Activated naive CD8-positive, alpha-beta T cell treated with anti-CD3 and anti-CD28 coated beads, Interleukin-2, amount 50 U/mL, for 16 hours (primary cell): ENCODE measurements around the gene TTC7B.

Experiments used
- DNase-seq: peaks from one replicate; pipeline ENCODE4 v3.0.0-alpha.2; 2020; ENCODE audit warnings: low read depth, low spot score

Gene TTC7B

GRCh38 chr14:90511795-90512328 lies 304.4 kb downstream of the TTC7B start:
- DNase-seq: no peak

GRCh38 chr14:90511252-90511651 lies 305.0 kb downstream of the TTC7B start:
- DNase-seq: no peak

DNA sequence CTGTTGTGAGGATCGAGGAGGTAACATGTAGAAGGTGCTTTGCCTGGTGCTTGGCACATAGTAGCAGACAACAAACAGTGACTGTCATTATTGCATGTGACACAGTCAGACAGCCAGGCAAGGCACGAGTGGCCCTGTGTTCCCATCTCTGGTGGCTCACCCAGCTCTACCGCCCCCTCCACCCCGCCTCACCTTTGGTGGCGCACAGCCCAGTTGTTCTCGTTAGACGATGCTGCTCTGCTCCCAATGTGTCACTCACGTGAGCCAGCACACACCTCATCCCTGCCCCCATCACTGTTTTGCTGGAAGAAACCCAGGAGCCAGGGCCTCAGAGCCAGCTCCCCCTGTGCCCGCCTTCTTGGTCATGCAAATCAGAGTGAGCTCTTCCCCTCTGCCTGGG lies 306.1 kb downstream of the TTC7B start:
- no peak for DNase-seq

- DNase-seq: no peak
These were observed 306.8 kb downstream of the TTC7B start for GRCh38 chr14:90509403-90509802.

GRCh38 chr14:90508536-90509254 lies 307.5 kb downstream of the TTC7B start:
- DNase-seq: no peak

DNA sequence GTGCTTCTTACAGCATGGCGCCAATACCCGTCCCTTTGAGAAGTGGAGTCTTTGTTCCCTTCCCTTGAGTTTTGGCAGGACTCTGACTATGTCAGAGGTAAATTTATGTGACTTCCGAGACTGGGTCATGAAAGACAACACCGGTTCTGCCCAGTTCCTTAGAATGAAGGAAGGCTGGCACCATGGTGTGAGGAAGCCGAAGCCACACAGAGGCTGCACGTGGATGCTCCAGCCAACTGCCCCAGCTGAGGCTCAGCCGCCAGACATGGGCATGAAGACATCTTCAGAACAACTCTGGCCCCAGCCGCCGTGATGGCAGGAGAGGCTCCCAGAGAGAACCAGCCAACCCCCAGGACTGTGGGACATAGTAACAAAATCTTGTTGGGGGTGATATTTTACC lies 308.2 kb downstream of the TTC7B start:
- DNase-seq: no peak

GRCh38 chr14:90507428-90507827 lies 308.8 kb downstream of the TTC7B start:
- DNase-seq: no peak

DNA sequence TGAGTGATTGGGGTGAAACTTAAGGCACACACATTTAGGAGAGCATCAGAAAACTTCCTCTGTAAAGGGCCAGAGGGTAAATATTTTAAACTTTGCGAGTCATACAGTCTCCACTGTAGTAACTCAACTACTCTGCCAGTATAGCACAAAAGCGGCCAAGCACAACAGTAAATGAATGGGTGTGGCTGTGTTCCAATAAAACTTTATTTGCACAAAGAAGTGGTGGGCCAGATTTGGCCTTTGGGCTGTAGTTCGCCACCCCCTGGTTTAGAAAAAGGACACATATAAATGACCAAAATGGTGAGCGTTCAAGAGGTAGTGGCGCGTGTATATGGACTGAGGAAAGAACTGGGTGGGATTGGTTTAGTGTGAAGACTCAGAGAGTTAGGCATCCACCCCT lies 309.5 kb downstream of the TTC7B start:
- no peak for DNase-seq

DNA sequence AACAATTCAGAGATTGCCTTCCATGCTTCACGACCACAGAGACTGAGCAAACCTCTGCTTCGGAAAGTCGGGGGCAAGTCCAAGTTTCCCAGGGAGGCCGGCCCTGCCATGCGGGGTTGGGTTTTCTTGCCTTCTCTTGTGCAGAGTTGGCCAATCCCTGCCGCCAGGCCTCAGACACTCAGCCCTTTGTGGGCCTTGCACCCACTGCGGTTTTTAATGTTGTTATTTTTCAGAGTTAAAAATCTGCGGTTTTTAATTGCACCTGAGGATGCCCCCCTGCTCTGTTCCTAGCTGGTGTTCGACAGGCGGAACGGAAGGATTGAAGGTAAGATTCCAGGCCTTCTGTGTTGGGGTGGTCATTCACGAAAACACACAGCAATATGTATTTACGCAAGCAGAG lies 310.7 kb downstream of the TTC7B start:
- no peak for DNase-seq

- DNase-seq: no peak
These were observed 311.6 kb downstream of the TTC7B start for GRCh38 chr14:90504643-90505042.

GRCh38 chr14:90503582-90503981 lies 312.6 kb downstream of the TTC7B start:
- no peak for DNase-seq

- DNase-seq: no peak
These were observed 313.5 kb downstream of the TTC7B start for GRCh38 chr14:90502760-90503159.

- no peak for DNase-seq
These were observed 315.4 kb downstream of the TTC7B start for GRCh38 chr14:90500665-90501370.

DNA sequence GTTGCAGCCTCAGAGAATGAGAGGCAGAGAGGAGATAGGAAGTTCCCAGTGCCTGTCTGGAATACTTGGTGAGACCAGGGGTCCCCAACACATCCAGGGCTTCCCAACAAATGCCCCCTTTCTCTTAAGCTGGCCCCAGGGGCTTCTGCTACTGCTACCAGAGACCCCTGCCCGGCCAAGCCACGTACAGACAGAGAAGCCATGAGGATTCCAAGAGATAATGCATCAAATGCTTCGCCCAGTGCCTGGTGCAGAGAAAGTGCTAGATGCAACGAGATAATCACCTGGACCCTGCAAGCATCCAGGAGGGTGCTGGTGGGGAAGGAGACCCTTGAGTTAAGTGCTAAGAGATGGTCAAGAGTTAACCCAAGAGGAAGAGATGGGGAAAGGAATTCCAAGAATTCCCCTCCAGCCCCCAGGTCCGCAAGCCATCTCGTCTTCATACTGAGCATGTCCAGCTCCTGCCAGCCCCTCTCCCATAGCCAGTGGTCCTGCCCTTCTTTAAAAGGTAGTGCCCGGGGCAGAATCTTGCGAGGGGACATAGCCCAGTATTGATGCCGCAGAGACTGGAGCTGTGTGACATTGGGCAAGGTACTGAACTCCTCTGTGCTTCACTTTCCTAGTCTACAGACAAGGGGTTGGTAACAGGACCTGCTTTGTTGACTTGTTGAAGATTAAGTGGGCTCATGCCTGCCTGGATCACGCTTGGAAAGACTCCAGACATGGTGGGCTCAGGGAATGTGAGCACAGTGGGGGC lies 316.1 kb downstream of the TTC7B start:
- no peak for DNase-seq

- DNase-seq: no peak
These were observed 317.1 kb downstream of the TTC7B start for GRCh38 chr14:90499121-90499520.

DNA sequence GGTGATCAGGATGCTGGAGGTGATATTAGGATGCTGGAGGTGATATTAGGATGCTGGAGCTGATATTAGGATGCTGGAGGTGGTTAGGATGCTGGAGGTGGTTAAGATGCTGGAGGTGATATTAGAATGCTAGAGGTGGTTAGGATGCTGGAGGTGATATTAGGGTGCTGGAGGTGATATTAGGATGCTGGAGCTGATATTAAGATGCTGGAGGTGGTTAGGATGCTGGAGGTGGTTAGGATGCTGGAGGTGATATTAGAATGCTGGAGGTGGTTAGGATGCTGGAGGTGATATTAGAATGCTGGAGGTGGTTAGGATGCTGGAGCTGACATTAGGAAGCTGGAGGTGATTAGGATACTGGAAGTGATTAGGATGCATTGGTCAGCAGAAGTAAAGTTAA lies 318.0 kb downstream of the TTC7B start:
- no peak for DNase-seq

- DNase-seq: no peak
These were observed 319.9 kb downstream of the TTC7B start for GRCh38 chr14:90496379-90496778.

DNA sequence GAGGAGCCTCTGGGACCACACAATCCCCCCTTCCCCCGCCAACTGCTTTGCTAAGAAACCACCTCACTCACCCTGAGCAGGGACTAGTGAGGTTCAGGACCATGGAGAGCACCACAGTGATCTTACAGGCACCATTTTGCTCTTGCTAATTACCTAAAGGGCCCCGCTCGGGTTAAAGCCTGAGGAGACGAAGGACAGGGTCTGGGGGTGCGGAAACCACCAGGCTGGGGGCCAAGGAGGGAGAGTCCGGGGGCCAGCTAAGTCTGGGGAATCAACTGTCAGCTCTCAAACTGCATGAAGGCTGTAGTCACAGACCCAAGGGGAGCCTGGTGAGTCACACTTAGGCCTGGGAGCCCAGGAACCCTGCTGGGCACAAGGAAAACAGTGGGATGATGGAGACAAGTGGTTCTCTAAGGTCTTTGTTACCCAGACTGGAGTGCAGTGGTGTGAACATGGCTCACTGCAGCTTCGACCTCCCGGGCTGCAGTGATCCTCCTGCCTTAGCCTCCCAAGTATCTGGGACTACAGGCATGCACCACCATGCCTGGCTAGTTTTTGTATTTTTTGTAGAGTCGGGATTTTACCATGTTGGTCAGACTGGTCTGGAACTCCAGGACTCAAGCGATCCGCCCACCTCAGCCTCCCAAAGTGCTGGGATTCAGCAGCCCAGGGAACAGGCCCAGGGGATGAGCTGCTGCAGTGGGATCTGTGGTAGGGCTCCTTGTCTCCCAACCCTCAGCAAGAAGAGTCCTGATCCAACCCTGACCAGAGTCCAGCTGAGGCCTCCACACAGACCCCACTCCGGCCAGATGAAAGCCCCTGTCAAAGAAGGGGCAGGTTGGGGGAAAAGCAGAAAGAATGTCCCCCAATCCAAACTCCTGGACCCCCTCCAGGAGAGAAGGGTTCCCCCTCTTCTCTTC lies 320.6 kb downstream of the TTC7B start:
- no peak for DNase-seq

GRCh38 chr14:90491911-90492531 lies 324.2 kb downstream of the TTC7B start:
- DNase-seq: no peak

- no peak for DNase-seq
These were observed 324.9 kb downstream of the TTC7B start for GRCh38 chr14:90491221-90491885.
